Measurements from ENCODE around the gene COA6. TPM values are rescaled to one million over a fixed set of nuclear protein-coding genes. Genes with fewer than 3 reads are reported as not detected.
A peak's percentile ranks its signal among the peaks of the same experiment; 100 is the strongest.

COA6 gene
- total and polyA plus RNA-seq, 2 of the 13 experiments (the other 11 are each of a cell fraction or from before 2014, with no cell fraction given) = 32.4 to 104 TPM

GRCh38 chr1:234355782-234356510, 17.3 kb upstream of the COA6 start (continued):
- TF ChIP-seq ZNF609 (CRISPR knock-in tag; IDR thresholded peaks at IDR 0.05; ENCODE audit: borderline replicate concordance) = peak; percentile 43; the same call in 1 of the 2 replicates
- TF ChIP-seq ZNF292 (CRISPR knock-in tag; IDR thresholded peaks at IDR 0.05; ENCODE audit: borderline replicate concordance, low read depth) = no peak
- no peak for TF ChIP-seq ZNF282 (IDR thresholded peaks at IDR 0.05; ENCODE audit: partially characterized antibody)
- TF ChIP-seq ZNF275 (CRISPR knock-in tag; IDR thresholded peaks at IDR 0.05; ENCODE audit: borderline replicate concordance) = no peak
- TF ChIP-seq, protein P1, sequence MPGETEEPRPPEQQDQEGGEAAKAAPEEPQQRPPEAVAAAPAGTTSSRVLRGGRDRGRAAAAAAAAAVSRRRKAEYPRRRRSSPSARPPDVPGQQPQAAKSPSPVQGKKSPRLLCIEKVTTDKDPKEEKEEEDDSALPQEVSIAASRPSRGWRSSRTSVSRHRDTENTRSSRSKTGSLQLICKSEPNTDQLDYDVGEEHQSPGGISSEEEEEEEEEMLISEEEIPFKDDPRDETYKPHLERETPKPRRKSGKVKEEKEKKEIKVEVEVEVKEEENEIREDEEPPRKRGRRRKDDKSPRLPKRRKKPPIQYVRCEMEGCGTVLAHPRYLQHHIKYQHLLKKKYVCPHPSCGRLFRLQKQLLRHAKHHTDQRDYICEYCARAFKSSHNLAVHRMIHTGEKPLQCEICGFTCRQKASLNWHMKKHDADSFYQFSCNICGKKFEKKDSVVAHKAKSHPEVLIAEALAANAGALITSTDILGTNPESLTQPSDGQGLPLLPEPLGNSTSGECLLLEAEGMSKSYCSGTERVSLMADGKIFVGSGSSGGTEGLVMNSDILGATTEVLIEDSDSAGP (CRISPR knock-in tag; IDR thresholded peaks at IDR 0.05; ENCODE audit: borderline replicate concordance) = no peak
- no peak for TF ChIP-seq ZNF850 (CRISPR knock-in tag; conservative IDR thresholded peaks at IDR 0.05)
- no peak for TF ChIP-seq RFX3 (CRISPR knock-in tag; IDR thresholded peaks at IDR 0.05)
- TF ChIP-seq NFYB (CRISPR knock-in tag; IDR thresholded peaks at IDR 0.05) = no peak
- no peak for TF ChIP-seq CBX1 (IDR thresholded peaks at IDR 0.05; ENCODE audit: low read depth)
- no peak for TF ChIP-seq ZNF432 (CRISPR knock-in tag; IDR thresholded peaks at IDR 0.05; ENCODE audit: borderline replicate concordance)
- TF ChIP-seq NFIB (CRISPR knock-in tag; IDR thresholded peaks at IDR 0.05; ENCODE audit: borderline replicate concordance) = no peak
- no peak for TF ChIP-seq ZNF605 (CRISPR knock-in tag; IDR thresholded peaks at IDR 0.05)
- TF ChIP-seq ADNP (CRISPR knock-in tag; IDR thresholded peaks at IDR 0.05) = no peak
- TF ChIP-seq U2AF2 (IDR thresholded peaks at IDR 0.05; ENCODE audit: low read depth, low read length) = no peak
- TF ChIP-seq ZNF501 (CRISPR knock-in tag; IDR thresholded peaks at IDR 0.05) = no peak
- TF ChIP-seq HNF4A (CRISPR knock-in tag; IDR thresholded peaks at IDR 0.05) = peak; percentile 71
- no peak for TF ChIP-seq DR1 (CRISPR knock-in tag; IDR thresholded peaks at IDR 0.05)
- TF ChIP-seq ZNF552 (CRISPR knock-in tag; IDR thresholded peaks at IDR 0.05; ENCODE audit: borderline replicate concordance) = no peak
- no peak for TF ChIP-seq GMEB1 (CRISPR knock-in tag; IDR thresholded peaks at IDR 0.05; ENCODE audit: borderline replicate concordance)
- TF ChIP-seq TBX3 (IDR thresholded peaks at IDR 0.05; ENCODE audit: borderline replicate concordance) = no peak
- TF ChIP-seq ZNF230 (CRISPR knock-in tag; IDR thresholded peaks at IDR 0.05) = no peak
- no peak for TF ChIP-seq HHEX (CRISPR knock-in tag; IDR thresholded peaks at IDR 0.05)

Data from HepG2 (cell line).